ENCODE measurements around the gene GJA4.
"Not testable (repeated sequence)": the region's sequence is repeated elsewhere in the genome, so short reads cannot be mapped to it uniquely, and the experiment has no call there.

GJA4 gene

GRCh38 chr1:34770891-34771504 lies 21.8 kb upstream of the GJA4 start:
- no peak for DNase-seq

- DNase-seq, result no peak
Measured at GRCh38 chr1:34771573-34772371, 21.0 kb upstream of the GJA4 start.

- DNase-seq, result not testable (repeated sequence)
Measured at GRCh38 chr1:34773114-34773513, 19.7 kb upstream of the GJA4 start.

- DNase-seq, result no peak
Measured at GRCh38 chr1:34774957-34775356, 17.8 kb upstream of the GJA4 start.

- no peak for DNase-seq
Measured at GRCh38 chr1:34776911-34777310, 15.9 kb upstream of the GJA4 start.

GRCh38 chr1:34777519-34778321 lies 15.1 kb upstream of the GJA4 start:
- no peak for DNase-seq

GRCh38 chr1:34778381-34778780 lies 14.4 kb upstream of the GJA4 start:
- no peak for DNase-seq

- no peak for DNase-seq
Measured at GRCh38 chr1:34779005-34779404, 13.8 kb upstream of the GJA4 start.

GRCh38 chr1:34779526-34779925 lies 13.3 kb upstream of the GJA4 start:
- no peak for DNase-seq

GRCh38 chr1:34779962-34780361 lies 12.8 kb upstream of the GJA4 start:
- no peak for DNase-seq

- no peak for DNase-seq
Measured at GRCh38 chr1:34780528-34780927, 12.3 kb upstream of the GJA4 start.

GRCh38 chr1:34781071-34781843 lies 11.5 kb upstream of the GJA4 start, which contains the start of gene GJB3:
Gene GJB3 (plus strand): TSS chr1:34781214. CDS start chr1:34784763, 3,549 bp downstream.
- no peak for DNase-seq

- DNase-seq, result no peak
Measured at GRCh38 chr1:34781844-34782391, 10.9 kb upstream of the GJA4 start.

GRCh38 chr1:34784751-34785221 lies 8.0 kb upstream of the GJA4 start:
- DNase-seq, result no peak

GRCh38 chr1:34785231-34785874 lies 7.4 kb upstream of the GJA4 start:
- DNase-seq, result no peak

GRCh38 chr1:34785875-34786470 lies 6.8 kb upstream of the GJA4 start:
- DNase-seq, result no peak

GRCh38 chr1:34786521-34787325 lies 6.1 kb upstream of the GJA4 start:
- DNase-seq, result peak; percentile 64

GRCh38 chr1:34787461-34788420 lies 5.1 kb upstream of the GJA4 start:
- DNase-seq, result no peak

- no peak for DNase-seq
Measured at GRCh38 chr1:34790985-34791384, 1.8 kb upstream of the GJA4 start.
